Natural killer cell treated with Interleukin-12 subunit alpha and Interleukin-12 subunit beta and Interleukin-15 and Interleukin-18, amount 100 ng/mL, for 72 hours (primary cell): ENCODE results near the gene SDC1. TPM values are rescaled to one million over a fixed set of nuclear protein-coding genes. Genes with fewer than 3 reads are reported as not detected.

Experiments used
- ATAC-seq, 2 donors: fragments of 150-1000 bp; cut with Tn5 transposase in 1 of 2; sonication (Bioruptor Pico), chemical (Tn5 transposase) in 1 of 2; 2 replicates each; pipeline ENCODE4 v1.10.0; 2021
- DNase-seq: peaks from one replicate; pipeline ENCODE4 v3.0.0; 2022; ENCODE audit warnings: low spot score
- H3K27ac Mint-ChIP-seq, 2 donors: 1 replicate in 1 of 2; 2 replicates in 1 of 2; pipeline ENCODE4 v1.8.0; 2022; ENCODE audit warnings: mixed read lengths in 2 of 2, mild to moderate bottlenecking in 1 of 2, moderate library complexity in 1 of 2
- H3K27me3 Mint-ChIP-seq, 2 donors: 1 replicate in 1 of 2; 2 replicates in 1 of 2; pipeline ENCODE4 v1.8.0; 2022; ENCODE audit warnings: mixed read lengths in 2 of 2
- H3K36me3 Mint-ChIP-seq: one replicate; pipeline ENCODE4 v1.8.0; 2022; ENCODE audit warnings: mixed read lengths
- H3K4me1 Mint-ChIP-seq, 2 donors: 1 replicate in 1 of 2; 2 replicates in 1 of 2; pipeline ENCODE4 v1.8.0; 2022; ENCODE audit warnings: low read depth in 2 of 2, mixed read lengths in 2 of 2, mild to moderate bottlenecking in 1 of 2
- H3K4me3 Mint-ChIP-seq: one replicate; pipeline ENCODE4 v1.8.0; 2022; ENCODE audit warnings: mixed read lengths
- H3K9me3 Mint-ChIP-seq: 2 replicates; pipeline ENCODE4 v1.8.0; 2022; ENCODE audit warnings: mixed read lengths
- total RNA-seq, 2 donors: library from RNA; stranded (reverse); gene quantifications; one replicate each; pipeline ENCODE4 v1.2.3, GENCODE V29; 2022

SDC1 gene
- total RNA-seq, 2 donors from 2014 or later, result not detected

- DNase-seq (no peak), ATAC-seq (no peak)
- Mint-ChIP-seq H3K4me3 (no peak overlapping the region), H3K4me1 (no peaks in the 10 kb centered on the region), H3K9me3 (no peaks in the 10 kb centered on the region), H3K27me3 (peaks cover 3 to 8% of the 10 kb centered on the region in 2 donors), H3K36me3 (no peaks in the 10 kb centered on the region), H3K27ac (no peak overlapping the region)
These were observed 10.3 kb downstream of the SDC1 start for GRCh38 chr2:20214566-20215182.

- no peaks in the 10 kb centered on the region for H3K9me3 Mint-ChIP-seq
- no peaks in the 10 kb centered on the region for H3K4me1 Mint-ChIP-seq
- H3K4me3 Mint-ChIP-seq, result no peak overlapping the region
- H3K27ac Mint-ChIP-seq, result no peak overlapping the region
- H3K27me3 Mint-ChIP-seq, result peaks cover 3 to 8% of the 10 kb centered on the region in 2 donors
- ATAC-seq (no peak), DNase-seq (peak; percentile 45)
- H3K36me3 Mint-ChIP-seq, result no peaks in the 10 kb centered on the region
These were observed 11.0 kb downstream of the SDC1 start for GRCh38 chr2:20213651-20214565.

DNA sequence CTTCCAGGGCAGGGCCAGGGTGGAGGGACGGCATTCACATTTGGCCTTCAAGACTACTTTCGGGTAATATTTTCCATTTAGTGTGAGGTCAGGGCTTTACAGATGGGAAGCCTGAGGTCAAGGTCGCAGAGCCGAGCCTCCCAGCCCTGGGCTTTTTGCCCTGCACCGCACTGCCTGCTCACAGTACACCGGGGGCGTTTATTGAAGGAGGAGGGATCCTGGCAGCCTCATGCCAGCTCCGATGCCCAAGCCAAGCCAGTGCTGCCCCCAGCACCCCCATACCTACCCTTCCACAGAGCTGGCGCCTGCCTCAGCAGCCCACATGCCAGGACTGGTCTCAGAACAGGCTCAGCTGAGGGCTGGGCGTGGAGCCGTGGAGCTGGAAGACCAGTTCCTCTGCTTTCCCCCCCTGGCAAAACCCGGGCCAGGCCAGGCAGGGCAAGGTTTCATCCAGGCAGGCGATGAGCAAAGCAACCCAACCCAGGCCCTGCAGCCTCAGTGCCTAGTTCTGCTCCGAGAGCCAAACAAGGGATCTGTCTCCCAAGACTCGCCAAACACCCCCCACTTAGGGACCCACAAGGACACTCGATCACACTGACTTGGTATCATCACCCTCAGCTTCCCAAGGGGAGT lies 11.9 kb downstream of the SDC1 start:
- H3K27me3 Mint-ChIP-seq, result no peaks in the 10 kb centered on the region
- DNase-seq (no peak), ATAC-seq (no peak)
- no peaks in the 10 kb centered on the region for H3K9me3 Mint-ChIP-seq
- no peaks in the 10 kb centered on the region for H3K4me1 Mint-ChIP-seq
- no peaks in the 10 kb centered on the region for H3K36me3 Mint-ChIP-seq
- H3K27ac Mint-ChIP-seq, result no peak overlapping the region
- H3K4me3 Mint-ChIP-seq, result no peak overlapping the region

- ATAC-seq (no peak), DNase-seq (no peak)
- Mint-ChIP-seq H3K4me3 (no peak overlapping the region), H3K4me1 (no peaks in the 10 kb centered on the region), H3K36me3 (no peaks in the 10 kb centered on the region), H3K27me3 (no peaks in the 10 kb centered on the region), H3K27ac (no peak overlapping the region), H3K9me3 (no peaks in the 10 kb centered on the region)
These were observed 12.5 kb downstream of the SDC1 start for GRCh38 chr2:20212459-20212870.

GRCh38 chr2:20211860-20212458 lies 13.0 kb downstream of the SDC1 start:
- no peak overlapping the region for H3K4me3 Mint-ChIP-seq
- H3K27me3 Mint-ChIP-seq, result no peaks in the 10 kb centered on the region
- H3K27ac Mint-ChIP-seq, result no peak overlapping the region
- H3K9me3 Mint-ChIP-seq, result no peaks in the 10 kb centered on the region
- ATAC-seq (no peak), DNase-seq (no peak)
- no peaks in the 10 kb centered on the region for H3K4me1 Mint-ChIP-seq
- no peaks in the 10 kb centered on the region for H3K36me3 Mint-ChIP-seq

DNA sequence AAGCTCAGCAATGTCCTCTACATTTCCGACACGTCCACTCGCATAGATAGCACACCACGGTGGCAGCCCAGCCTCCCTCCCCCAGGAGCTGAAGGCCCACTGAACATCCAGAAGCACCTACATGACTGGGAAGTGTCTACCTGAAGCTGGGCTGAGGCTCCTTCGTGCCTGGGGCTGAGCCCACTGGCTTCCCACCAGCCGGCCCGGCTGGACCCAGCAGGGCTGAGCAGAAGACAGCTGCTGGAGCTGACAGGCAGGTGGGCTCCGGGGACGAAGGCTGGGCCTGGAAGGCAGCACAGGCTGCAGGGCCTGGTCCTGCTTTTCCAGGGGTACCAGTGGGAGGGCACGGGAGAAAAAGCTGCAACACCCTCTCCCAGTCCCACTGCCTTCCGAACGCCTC lies 13.5 kb downstream of the SDC1 start:
- Mint-ChIP-seq H3K9me3 (no peaks in the 10 kb centered on the region), H3K4me1 (no peaks in the 10 kb centered on the region), H3K4me3 (no peak overlapping the region), H3K27ac (no peak overlapping the region), H3K27me3 (no peaks in the 10 kb centered on the region), H3K36me3 (no peaks in the 10 kb centered on the region)
- DNase-seq (no peak), ATAC-seq (no peak)

DNA sequence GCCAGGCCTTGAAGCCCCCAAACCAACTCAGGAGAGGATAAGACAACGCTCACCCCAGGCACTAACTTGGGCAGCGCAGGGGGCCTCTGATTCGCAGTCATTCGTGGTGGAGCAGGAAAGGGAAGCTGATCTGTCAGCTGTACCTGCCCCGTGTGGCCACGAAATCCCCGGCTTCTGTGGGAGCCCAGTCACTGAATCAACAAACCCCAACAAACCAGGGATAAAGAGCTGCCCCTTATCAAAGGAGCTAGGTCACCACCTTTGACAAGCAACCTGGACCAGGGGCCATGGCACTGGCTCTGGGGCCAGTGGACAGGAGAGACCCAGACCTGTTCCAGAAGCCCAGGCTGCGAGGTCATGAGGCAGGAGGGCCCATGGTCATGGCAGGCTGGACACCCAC lies 14.5 kb downstream of the SDC1 start:
- Mint-ChIP-seq H3K36me3 (no peaks in the 10 kb centered on the region), H3K9me3 (no peaks in the 10 kb centered on the region), H3K4me3 (no peak overlapping the region), H3K27ac (no peak overlapping the region), H3K4me1 (no peaks in the 10 kb centered on the region), H3K27me3 (no peaks in the 10 kb centered on the region)
- no peak for ATAC-seq
- no peak for DNase-seq

- no peaks in the 10 kb centered on the region for H3K36me3 Mint-ChIP-seq
- no peak overlapping the region for H3K4me3 Mint-ChIP-seq
- H3K4me1 Mint-ChIP-seq, result no peaks in the 10 kb centered on the region
- H3K27me3 Mint-ChIP-seq, result no peaks in the 10 kb centered on the region
- no peak for ATAC-seq
- H3K9me3 Mint-ChIP-seq, result no peaks in the 10 kb centered on the region
- DNase-seq, result no peak
- H3K27ac Mint-ChIP-seq, result no peak overlapping the region
These were observed 15.4 kb downstream of the SDC1 start for GRCh38 chr2:20209373-20210109.

DNA sequence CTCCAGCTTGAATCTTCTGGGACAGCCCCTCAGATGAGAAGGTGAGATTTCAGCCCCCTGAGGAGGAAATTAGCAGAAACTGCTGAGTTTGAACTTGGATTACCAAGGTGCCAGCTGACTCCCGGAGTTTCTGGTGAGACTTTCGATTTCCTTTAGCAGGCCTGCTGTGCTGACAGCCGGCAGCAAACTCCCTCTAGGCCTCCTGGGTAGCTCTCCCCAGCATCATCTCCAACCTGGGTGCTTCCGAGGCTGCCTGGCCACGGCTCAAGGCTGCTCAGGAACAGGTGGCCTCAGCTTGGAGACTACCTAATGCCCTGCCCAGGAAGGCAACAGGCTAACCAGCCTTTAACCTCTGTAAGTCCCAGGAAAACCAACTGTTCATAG lies 16.5 kb downstream of the SDC1 start:
- no peak for DNase-seq
- ATAC-seq, result no peak
- H3K27me3 Mint-ChIP-seq, result no peaks in the 10 kb centered on the region
- H3K4me3 Mint-ChIP-seq, result no peak overlapping the region
- no peaks in the 10 kb centered on the region for H3K4me1 Mint-ChIP-seq
- H3K9me3 Mint-ChIP-seq, result no peaks in the 10 kb centered on the region
- H3K36me3 Mint-ChIP-seq, result no peaks in the 10 kb centered on the region
- no peak overlapping the region for H3K27ac Mint-ChIP-seq

GRCh38 chr2:20207051-20207450 lies 17.9 kb downstream of the SDC1 start:
- H3K9me3 Mint-ChIP-seq, result no peaks in the 10 kb centered on the region
- ATAC-seq, result no peak
- no peak for DNase-seq
- no peaks in the 10 kb centered on the region for H3K4me1 Mint-ChIP-seq
- H3K36me3 Mint-ChIP-seq, result no peaks in the 10 kb centered on the region
- no peak overlapping the region for H3K27ac Mint-ChIP-seq
- no peak overlapping the region for H3K4me3 Mint-ChIP-seq
- no peaks in the 10 kb centered on the region for H3K27me3 Mint-ChIP-seq

- no peaks in the 10 kb centered on the region for H3K36me3 Mint-ChIP-seq
- H3K4me1 Mint-ChIP-seq, result no peaks in the 10 kb centered on the region
- H3K9me3 Mint-ChIP-seq, result no peaks in the 10 kb centered on the region
- ATAC-seq (no peak), DNase-seq (no peak)
- no peaks in the 10 kb centered on the region for H3K27me3 Mint-ChIP-seq
- H3K4me3 Mint-ChIP-seq, result no peak overlapping the region
- H3K27ac Mint-ChIP-seq, result no peak overlapping the region
These were observed 18.9 kb downstream of the SDC1 start for GRCh38 chr2:20205915-20206524.

DNA sequence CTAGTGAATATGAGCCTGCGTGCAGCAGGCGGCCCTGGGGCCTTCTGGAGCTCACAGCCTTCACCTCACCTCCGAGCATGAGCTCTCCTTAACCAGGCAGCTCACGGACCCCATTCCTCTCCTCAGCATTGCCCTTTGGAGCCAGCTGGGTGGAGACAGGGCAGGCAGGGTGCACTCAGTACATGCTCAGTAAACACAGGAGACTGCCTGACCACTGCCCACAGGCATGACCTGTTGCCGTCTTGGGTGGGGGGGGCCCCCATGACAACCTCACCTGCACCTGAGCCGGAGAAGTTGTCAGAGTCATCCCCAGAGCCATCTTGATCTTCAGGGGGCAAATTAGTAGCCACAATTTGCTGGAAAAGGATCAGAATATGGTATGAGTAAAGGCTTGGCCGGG lies 19.9 kb downstream of the SDC1 start:
- ATAC-seq, result no peak
- Mint-ChIP-seq H3K9me3 (no peaks in the 10 kb centered on the region), H3K4me3 (no peak overlapping the region), H3K27ac (no peak overlapping the region), H3K27me3 (no peaks in the 10 kb centered on the region), H3K36me3 (no peaks in the 10 kb centered on the region), H3K4me1 (no peaks in the 10 kb centered on the region)
- DNase-seq, result no peak

DNA sequence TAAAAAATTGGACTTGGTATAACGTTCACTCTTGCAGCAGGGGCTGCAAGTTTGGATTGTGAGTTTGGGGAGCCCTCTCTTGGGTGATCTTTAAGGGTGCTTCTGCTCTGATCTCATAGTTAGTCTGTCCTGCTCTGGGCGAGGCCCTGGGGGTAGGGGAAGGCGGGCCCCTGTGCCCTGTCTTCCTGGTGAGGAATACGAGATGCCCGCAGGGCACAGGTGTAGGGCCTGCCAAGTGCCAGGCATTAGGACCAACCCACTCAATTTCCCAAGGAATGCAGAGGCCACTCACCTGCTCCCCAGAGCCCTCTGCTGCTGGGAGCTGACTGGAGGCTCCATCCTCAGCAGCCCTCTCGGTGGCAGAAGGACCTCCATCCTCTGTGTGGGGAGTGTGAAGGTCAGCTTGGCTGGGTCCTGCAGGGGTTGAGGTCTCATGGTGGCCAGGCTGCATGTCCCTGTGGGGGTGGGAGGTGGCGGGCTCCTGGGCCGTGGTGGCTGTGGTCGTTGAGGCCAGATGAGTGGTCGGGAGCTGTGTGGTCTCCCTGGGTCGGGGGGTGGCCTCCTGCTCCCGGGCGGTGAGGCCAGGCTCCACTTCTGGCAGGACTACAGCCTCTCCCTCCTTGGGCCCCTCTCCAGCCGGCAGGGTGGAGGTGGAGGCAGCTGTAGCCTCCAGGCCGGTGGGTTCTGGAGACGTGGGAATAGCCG lies 21.3 kb downstream of the SDC1 start:
- ATAC-seq, result no peak
- H3K27ac Mint-ChIP-seq, result no peak overlapping the region
- no peaks in the 10 kb centered on the region for H3K9me3 Mint-ChIP-seq
- H3K36me3 Mint-ChIP-seq, result no peaks in the 10 kb centered on the region
- H3K4me1 Mint-ChIP-seq, result no peaks in the 10 kb centered on the region
- DNase-seq, result no peak
- H3K4me3 Mint-ChIP-seq, result no peak overlapping the region
- H3K27me3 Mint-ChIP-seq, result peaks cover 3 to 7% of the 10 kb centered on the region in 2 donors
